Astrocyte (in vitro differentiated cells and primary cell): ENCODE measurements around the gene LTB4R. TPM values are rescaled to one million over a fixed set of nuclear protein-coding genes. Genes with fewer than 3 reads are reported as not detected.

Source experiments
- DNase-seq: peaks from one replicate; pipeline ENCODE4 v3.0.0-alpha.2; 2010; ENCODE audit warnings: low read depth
- FAIRE-seq: peaks from 2 replicates; lab custom pipeline; 2011; peaks lifted over from hg19 to GRCh38; lab: Jason Lieb, UNC
- H2AFZ ChIP-seq: 2 replicates; pipeline ENCODE4 v1.6.0; 2012; ENCODE audit warnings: low read depth, low read length, inconsistent platforms
- H3K27ac ChIP-seq: 2 replicates; pipeline ENCODE4 v1.5.1; 2011; ENCODE audit warnings: low read depth, low read length, inconsistent platforms
- H3K27me3 ChIP-seq: 2 replicates; pipeline ENCODE4 v1.6.0; 2011; ENCODE audit warnings: low read length, inconsistent platforms; ENCODE audit not compliant: insufficient read depth
- H3K36me3 ChIP-seq: 2 replicates; pipeline ENCODE4 v1.5.1; 2011; ENCODE audit warnings: low read length, inconsistent platforms; ENCODE audit not compliant: insufficient read depth
- H3K4me1 ChIP-seq: 2 replicates; pipeline ENCODE4 v1.5.1; 2011; ENCODE audit warnings: low read length, inconsistent platforms; ENCODE audit not compliant: insufficient read depth
- H3K4me2 ChIP-seq: 2 replicates; pipeline ENCODE4 v1.6.0; 2012; ENCODE audit warnings: low read length, inconsistent platforms
- H3K4me3 ChIP-seq: 2 replicates; pipeline ENCODE4 v1.5.1; 2011; ENCODE audit warnings: low read depth, mild to moderate bottlenecking, low read length, inconsistent platforms; ENCODE audit not compliant: insufficient read depth
- H3K79me2 ChIP-seq: 2 replicates; pipeline ENCODE4 v1.6.0; 2012; ENCODE audit warnings: mild to moderate bottlenecking, low read length, inconsistent platforms; ENCODE audit not compliant: insufficient read depth
- H3K9ac ChIP-seq: 2 replicates; pipeline ENCODE4 v1.6.0; 2012; ENCODE audit warnings: mild to moderate bottlenecking, low read length, inconsistent platforms
- H3K9me3 ChIP-seq: 2 replicates; pipeline ENCODE4 v1.5.1; 2012; ENCODE audit warnings: low read depth, mild to moderate bottlenecking, low read length, inconsistent platforms; ENCODE audit not compliant: insufficient read depth
- H4K20me1 ChIP-seq: 2 replicates; pipeline ENCODE4 v1.6.0; 2012; ENCODE audit warnings: low read length, inconsistent platforms; ENCODE audit not compliant: insufficient read depth
- H3K27ac Mint-ChIP-seq: one replicate; pipeline ENCODE4 v1.8.0; 2021; ENCODE audit warnings: mild to moderate bottlenecking, mixed read lengths; ENCODE audit not compliant: unreplicated experiment
- H3K27me3 Mint-ChIP-seq: one replicate; pipeline ENCODE4 v1.8.0; 2021; ENCODE audit warnings: low read depth, mixed read lengths; ENCODE audit not compliant: unreplicated experiment
- H3K36me3 Mint-ChIP-seq: one replicate; pipeline ENCODE4 v1.8.0; 2021; ENCODE audit warnings: low read depth, mixed read lengths; ENCODE audit not compliant: unreplicated experiment
- H3K4me1 Mint-ChIP-seq: one replicate; pipeline ENCODE4 v1.8.0; 2021; ENCODE audit warnings: low read depth, mixed read lengths; ENCODE audit not compliant: unreplicated experiment
- H3K4me3 Mint-ChIP-seq: one replicate; pipeline ENCODE4 v1.8.0; 2021; ENCODE audit warnings: mild to moderate bottlenecking, moderate library complexity, mixed read lengths; ENCODE audit not compliant: unreplicated experiment
- H3K9me3 Mint-ChIP-seq: one replicate; pipeline ENCODE4 v1.8.0; 2021; ENCODE audit warnings: mild to moderate bottlenecking, mixed read lengths; ENCODE audit not compliant: unreplicated experiment
- EZH2 ChIP-seq: IDR thresholded peaks from 2 replicates; pipeline ENCODE4 v1.6.1; 2012; ENCODE audit warnings: mild to moderate bottlenecking, low read length, inconsistent platforms; ENCODE audit not compliant: insufficient read depth
- total RNA-seq: library from RNA; stranded (reverse); gene quantifications from 2 replicates; pipeline ENCODE4 v1.2.1, GENCODE V29; 2021
- TF ChIP-seq, protein P1 (sequence below): IDR thresholded peaks from 2 replicates; pipeline ENCODE4 v1.5.1; 2011; ENCODE audit warnings: low read depth, mild to moderate bottlenecking, inconsistent platforms, low read length, moderate library complexity; ENCODE audit not compliant: insufficient read depth

LTB4R gene
- total RNA-seq, 1 donor from 2014 or later: 5.5 TPM

GRCh38 chr14:24348186-24348585, 36.9 kb downstream of the LTB4R start:
- Histone ChIP-seq H3K9ac (no peak overlapping the region), H4K20me1 (no peaks in the 10 kb centered on the region), H3K79me2 (no peaks in the 10 kb centered on the region), H2AFZ (no peak overlapping the region), H3K4me3 (no peak overlapping the region), H3K27ac (no peak overlapping the region), H3K36me3 (no peaks in the 10 kb centered on the region), H3K4me1 (no peaks in the 10 kb centered on the region), H3K27me3 (peaks cover 52% of the 10 kb centered on the region), H3K9me3 (no peaks in the 10 kb centered on the region), H3K4me2 (no peak overlapping the region)
- H3K4me3 Mint-ChIP-seq: no peak overlapping the region
- H3K4me1 Mint-ChIP-seq: peaks cover 5% of the 10 kb centered on the region
- no peak for TF ChIP-seq EZH2
- TF ChIP-seq, protein P1, sequence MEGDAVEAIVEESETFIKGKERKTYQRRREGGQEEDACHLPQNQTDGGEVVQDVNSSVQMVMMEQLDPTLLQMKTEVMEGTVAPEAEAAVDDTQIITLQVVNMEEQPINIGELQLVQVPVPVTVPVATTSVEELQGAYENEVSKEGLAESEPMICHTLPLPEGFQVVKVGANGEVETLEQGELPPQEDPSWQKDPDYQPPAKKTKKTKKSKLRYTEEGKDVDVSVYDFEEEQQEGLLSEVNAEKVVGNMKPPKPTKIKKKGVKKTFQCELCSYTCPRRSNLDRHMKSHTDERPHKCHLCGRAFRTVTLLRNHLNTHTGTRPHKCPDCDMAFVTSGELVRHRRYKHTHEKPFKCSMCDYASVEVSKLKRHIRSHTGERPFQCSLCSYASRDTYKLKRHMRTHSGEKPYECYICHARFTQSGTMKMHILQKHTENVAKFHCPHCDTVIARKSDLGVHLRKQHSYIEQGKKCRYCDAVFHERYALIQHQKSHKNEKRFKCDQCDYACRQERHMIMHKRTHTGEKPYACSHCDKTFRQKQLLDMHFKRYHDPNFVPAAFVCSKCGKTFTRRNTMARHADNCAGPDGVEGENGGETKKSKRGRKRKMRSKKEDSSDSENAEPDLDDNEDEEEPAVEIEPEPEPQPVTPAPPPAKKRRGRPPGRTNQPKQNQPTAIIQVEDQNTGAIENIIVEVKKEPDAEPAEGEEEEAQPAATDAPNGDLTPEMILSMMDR: no peak
- peaks cover 60% of the 10 kb centered on the region for H3K27me3 Mint-ChIP-seq
- FAIRE-seq: no peak
- H3K27ac Mint-ChIP-seq: no peak overlapping the region
- DNase-seq: no peak
- no peaks in the 10 kb centered on the region for H3K36me3 Mint-ChIP-seq
- peaks cover 4% of the 10 kb centered on the region for H3K9me3 Mint-ChIP-seq

- Histone ChIP-seq H3K27ac (no peak overlapping the region), H3K4me1 (no peaks in the 10 kb centered on the region), H3K79me2 (no peaks in the 10 kb centered on the region), H2AFZ (no peak overlapping the region), H4K20me1 (no peaks in the 10 kb centered on the region), H3K4me2 (no peak overlapping the region), H3K9ac (no peak overlapping the region), H3K27me3 (peaks cover 52% of the 10 kb centered on the region), H3K9me3 (no peaks in the 10 kb centered on the region), H3K36me3 (no peaks in the 10 kb centered on the region), H3K4me3 (no peak overlapping the region)
- FAIRE-seq: no peak
- no peak for TF ChIP-seq EZH2
- TF ChIP-seq, protein P1: no peak
- no peak for DNase-seq
- Mint-ChIP-seq H3K36me3 (no peaks in the 10 kb centered on the region), H3K9me3 (peaks cover 4% of the 10 kb centered on the region), H3K4me1 (peaks cover 2% of the 10 kb centered on the region), H3K4me3 (no peak overlapping the region), H3K27ac (no peak overlapping the region), H3K27me3 (peaks cover 58% of the 10 kb centered on the region)
These were observed 38.4 kb downstream of the LTB4R start for GRCh38 chr14:24349742-24350141.

- TF ChIP-seq EZH2: no peak
- TF ChIP-seq, protein P1: no peak
- no peaks in the 10 kb centered on the region for H3K79me2 ChIP-seq
- no peaks in the 10 kb centered on the region for H4K20me1 ChIP-seq
- no peak for DNase-seq
- no peaks in the 10 kb centered on the region for H3K36me3 ChIP-seq
- no peak overlapping the region for H3K4me3 ChIP-seq
- FAIRE-seq: no peak
- no peaks in the 10 kb centered on the region for H3K9me3 ChIP-seq
- H2AFZ ChIP-seq: no peak overlapping the region
- H3K4me1 ChIP-seq: no peaks in the 10 kb centered on the region
- peaks cover 45% of the 10 kb centered on the region for H3K27me3 ChIP-seq
- no peak overlapping the region for H3K27ac Mint-ChIP-seq
- peaks cover 2% of the 10 kb centered on the region for H3K4me1 Mint-ChIP-seq
- no peak overlapping the region for H3K27ac ChIP-seq
- peaks cover 53% of the 10 kb centered on the region for H3K27me3 Mint-ChIP-seq
- H3K4me3 Mint-ChIP-seq: no peak overlapping the region
- H3K9ac ChIP-seq: no peak overlapping the region
- H3K36me3 Mint-ChIP-seq: no peaks in the 10 kb centered on the region
- H3K9me3 Mint-ChIP-seq: peaks cover 4% of the 10 kb centered on the region
- no peak overlapping the region for H3K4me2 ChIP-seq
These were observed 40.2 kb downstream of the LTB4R start for GRCh38 chr14:24351517-24351916.
